GM18909 (cell line): Measurements from ENCODE around the gene ST3GAL4.

ENCODE experiments used
- ATAC-seq: cut with Tn5 transposase; IDR thresholded peaks from one replicate; pipeline ENCODE4 v1.9.1; 2021; ENCODE audit warnings: mild to moderate bottlenecking; ENCODE audit not compliant: unreplicated experiment, poor library complexity

Gene ST3GAL4

GRCh38 chr11:126328938-126329643 lies 26.4 kb upstream of the ST3GAL4 start:
- ATAC-seq, result no peak

GRCh38 chr11:126329644-126330211 lies 25.8 kb upstream of the ST3GAL4 start:
- no peak for ATAC-seq

- ATAC-seq, result no peak
Measured at GRCh38 chr11:126331286-126331685, 24.2 kb upstream of the ST3GAL4 start.

- ATAC-seq, result no peak
Measured at GRCh38 chr11:126332221-126332711, 23.2 kb upstream of the ST3GAL4 start.

GRCh38 chr11:126333142-126333541 lies 22.3 kb upstream of the ST3GAL4 start:
- no peak for ATAC-seq

GRCh38 chr11:126334659-126335462 lies 20.6 kb upstream of the ST3GAL4 start:
- ATAC-seq, result no peak

- ATAC-seq, result no peak
Measured at GRCh38 chr11:126335463-126335760, 20.1 kb upstream of the ST3GAL4 start.

- no peak for ATAC-seq
Measured at GRCh38 chr11:126336138-126336541, 19.3 kb upstream of the ST3GAL4 start.

GRCh38 chr11:126336671-126337101 lies 18.8 kb upstream of the ST3GAL4 start:
- ATAC-seq, result no peak

- ATAC-seq, result no peak
Measured at GRCh38 chr11:126337126-126337473, 18.4 kb upstream of the ST3GAL4 start.

- ATAC-seq, result no peak
Measured at GRCh38 chr11:126337474-126338241, 17.8 kb upstream of the ST3GAL4 start.

- no peak for ATAC-seq
Measured at GRCh38 chr11:126338346-126339055, 17.0 kb upstream of the ST3GAL4 start.

- no peak for ATAC-seq
Measured at GRCh38 chr11:126339073-126339862, 16.2 kb upstream of the ST3GAL4 start.

GRCh38 chr11:126339863-126340434 lies 15.5 kb upstream of the ST3GAL4 start:
- ATAC-seq, result no peak

GRCh38 chr11:126340960-126341606 lies 14.4 kb upstream of the ST3GAL4 start:
- no peak for ATAC-seq

- no peak for ATAC-seq
Measured at GRCh38 chr11:126341760-126342161, 13.7 kb upstream of the ST3GAL4 start.

- ATAC-seq, result no peak
Measured at GRCh38 chr11:126343051-126343450, 12.4 kb upstream of the ST3GAL4 start.
